ENCODE measurements around the gene ARHGAP42. TPM values are rescaled to one million over a fixed set of nuclear protein-coding genes. Genes with fewer than 3 reads are reported as not detected.

The ARHGAP42 gene
- total RNA-seq, 5 donors from 2014 or later (not counting 1 experiment from before 2014, with no cell fraction given): 0.13 to 0.82 (median 0.49) TPM

GRCh38 chr11:100923555-100923954, 236.5 kb downstream of the ARHGAP42 start:
- no peaks in the 10 kb centered on the region for H3K36me3 ChIP-seq (ENCODE audit: control insufficient read depth in 2 of 2, extremely low read depth in 1 of 2, insufficient read depth in 1 of 2, low read length in 1 of 2)
- ChIA-PET POLR2A (no interaction called here), CTCF (no interaction called here)
- no CpG with 5 or more reads among the region's 2 CpGs for WGBS (ENCODE audit: insufficient coverage)
- no peak overlapping the region for H3K4me3 Mint-ChIP-seq
- no peaks in the 10 kb centered on the region for H3K36me3 Mint-ChIP-seq
- H3K27ac Mint-ChIP-seq: no peak overlapping the region
- no peaks in the 10 kb centered on the region for H3K4me1 Mint-ChIP-seq
- DNase-seq: no peak
- no peaks in the 10 kb centered on the region for H3K4me1 ChIP-seq (ENCODE audit: control insufficient read depth in 1 of 2, extremely low read depth in 1 of 2, insufficient read depth in 2 of 2, low read length in 2 of 2)
- H3K9me3 ChIP-seq: no peaks in the 10 kb centered on the region
- no peak overlapping the region for H3K27ac ChIP-seq (ENCODE audit: low read length)
- no peaks in the 10 kb centered on the region for H3K9me3 Mint-ChIP-seq
- H3K4me3 ChIP-seq (ENCODE audit: control insufficient read depth in 1 of 2, extremely low read depth in 1 of 2, low read length in 1 of 2): no peak overlapping the region
- no peak for ATAC-seq (replicated peaks in 1 of 4)
- H3K27me3 Mint-ChIP-seq: no peaks in the 10 kb centered on the region
- H3K27me3 ChIP-seq (replicated peaks in 1 of 2; ENCODE audit: control insufficient read depth in 2 of 2, extremely low read depth in 1 of 2, insufficient read depth in 2 of 2, low read length in 1 of 2): no peaks in the 10 kb centered on the region

- Histone ChIP-seq H3K4me1 (ENCODE audit: control insufficient read depth in 1 of 2, extremely low read depth in 1 of 2, insufficient read depth in 2 of 2, low read length in 2 of 2) (no peaks in the 10 kb centered on the region), H3K36me3 (ENCODE audit: control insufficient read depth in 2 of 2, extremely low read depth in 1 of 2, insufficient read depth in 1 of 2, low read length in 1 of 2) (no peaks in the 10 kb centered on the region), H3K4me3 (ENCODE audit: control insufficient read depth in 1 of 2, extremely low read depth in 1 of 2, low read length in 1 of 2) (no peak overlapping the region), H3K27ac (ENCODE audit: low read length) (no peak overlapping the region), H3K9me3 (no peaks in the 10 kb centered on the region), H3K27me3 (replicated peaks in 1 of 2; ENCODE audit: control insufficient read depth in 2 of 2, extremely low read depth in 1 of 2, insufficient read depth in 2 of 2, low read length in 1 of 2) (no peaks in the 10 kb centered on the region)
- no peak overlapping the region for H3K4me3 Mint-ChIP-seq
- CTCF ChIA-PET: interaction anchor here in 1 of 2 donors (1.7 kb wide), 1 partner anchor 14 kb away, joined by 5 read pairs; no protein-coding TSS in a partner anchor
- ATAC-seq (replicated peaks in 1 of 4) (no peak), DNase-seq (no peak)
- POLR2A ChIA-PET: interaction anchor here in 1 of 2 donors (0.5 kb wide), 1 partner anchor 62 kb away, joined by 4 read pairs; no protein-coding TSS in a partner anchor
- no peak overlapping the region for H3K27ac Mint-ChIP-seq
- no peaks in the 10 kb centered on the region for H3K9me3 Mint-ChIP-seq
- H3K4me1 Mint-ChIP-seq: no peaks in the 10 kb centered on the region
- no peaks in the 10 kb centered on the region for H3K36me3 Mint-ChIP-seq
- WGBS (ENCODE audit: insufficient coverage): 0% methylated on average over 1 of the region's 3 CpGs
- no peaks in the 10 kb centered on the region for H3K27me3 Mint-ChIP-seq
Measured at GRCh38 chr11:100925935-100926334, 238.8 kb downstream of the ARHGAP42 start.

- Histone ChIP-seq H3K9me3 (no peaks in the 10 kb centered on the region), H3K27me3 (replicated peaks in 1 of 2; ENCODE audit: control insufficient read depth in 2 of 2, extremely low read depth in 1 of 2, insufficient read depth in 2 of 2, low read length in 1 of 2) (no peaks in the 10 kb centered on the region), H3K27ac (ENCODE audit: low read length) (no peak overlapping the region), H3K4me1 (ENCODE audit: control insufficient read depth in 1 of 2, extremely low read depth in 1 of 2, insufficient read depth in 2 of 2, low read length in 2 of 2) (no peaks in the 10 kb centered on the region), H3K36me3 (ENCODE audit: control insufficient read depth in 2 of 2, extremely low read depth in 1 of 2, insufficient read depth in 1 of 2, low read length in 1 of 2) (no peaks in the 10 kb centered on the region), H3K4me3 (ENCODE audit: control insufficient read depth in 1 of 2, extremely low read depth in 1 of 2, low read length in 1 of 2) (no peak overlapping the region)
- Mint-ChIP-seq H3K4me1 (no peaks in the 10 kb centered on the region), H3K4me3 (no peak overlapping the region), H3K27me3 (no peaks in the 10 kb centered on the region), H3K36me3 (no peaks in the 10 kb centered on the region), H3K27ac (no peak overlapping the region), H3K9me3 (no peaks in the 10 kb centered on the region)
- no peak for DNase-seq
- ATAC-seq (replicated peaks in 1 of 4): no peak
- ChIA-PET POLR2A (no interaction called here), CTCF (interaction anchor here (0.6 to 1.7 kb wide), 3 partner anchors 10 to 976 kb away, joined by 3 to 5 read pairs (median 3); no protein-coding TSS in a partner anchor)
- 92% methylated on average over 3 of the region's 5 CpGs for WGBS (ENCODE audit: insufficient coverage)
Measured at GRCh38 chr11:100927579-100927978, 240.5 kb downstream of the ARHGAP42 start.

DNA sequence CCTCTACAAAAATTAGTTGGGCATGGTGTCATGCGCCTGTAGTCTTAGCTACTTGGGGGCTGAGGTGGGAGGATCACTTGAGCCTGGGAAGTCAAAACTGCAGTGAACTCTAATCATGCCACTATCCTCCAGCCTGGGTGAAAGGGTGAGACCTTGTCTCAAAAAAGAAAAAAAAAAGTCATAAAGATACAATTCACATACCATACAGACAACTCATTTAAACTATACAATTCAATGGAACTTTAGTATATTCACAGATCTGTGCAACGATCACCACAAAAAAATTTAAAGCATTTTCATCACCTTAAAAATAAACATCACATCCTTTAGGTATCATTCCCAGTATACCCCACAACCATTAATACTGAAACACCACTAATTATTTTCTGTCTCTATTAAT, 241.3 kb downstream of the ARHGAP42 start:
- no peak for DNase-seq
- WGBS (ENCODE audit: insufficient coverage): 79% methylated on average over 1 of the region's 2 CpGs
- CTCF ChIA-PET: interaction anchor here in 1 of 2 donors (0.6 kb wide), 1 partner anchor 977 kb away, joined by 3 read pairs; no protein-coding TSS in a partner anchor
- Mint-ChIP-seq H3K27me3 (no peaks in the 10 kb centered on the region), H3K36me3 (no peaks in the 10 kb centered on the region), H3K4me1 (no peaks in the 10 kb centered on the region), H3K4me3 (no peak overlapping the region), H3K9me3 (no peaks in the 10 kb centered on the region), H3K27ac (no peak overlapping the region)
- H3K36me3 ChIP-seq (ENCODE audit: control insufficient read depth in 2 of 2, extremely low read depth in 1 of 2, insufficient read depth in 1 of 2, low read length in 1 of 2): no peaks in the 10 kb centered on the region
- H3K4me3 ChIP-seq (ENCODE audit: control insufficient read depth in 1 of 2, extremely low read depth in 1 of 2, low read length in 1 of 2): no peak overlapping the region
- POLR2A ChIA-PET: no interaction called here
- no peaks in the 10 kb centered on the region for H3K9me3 ChIP-seq
- H3K27me3 ChIP-seq (replicated peaks in 1 of 2; ENCODE audit: control insufficient read depth in 2 of 2, extremely low read depth in 1 of 2, insufficient read depth in 2 of 2, low read length in 1 of 2): no peaks in the 10 kb centered on the region
- no peaks in the 10 kb centered on the region for H3K4me1 ChIP-seq (ENCODE audit: control insufficient read depth in 1 of 2, extremely low read depth in 1 of 2, insufficient read depth in 2 of 2, low read length in 2 of 2)
- no peak overlapping the region for H3K27ac ChIP-seq (ENCODE audit: low read length)
- no peak for ATAC-seq (replicated peaks in 1 of 4)

DNA sequence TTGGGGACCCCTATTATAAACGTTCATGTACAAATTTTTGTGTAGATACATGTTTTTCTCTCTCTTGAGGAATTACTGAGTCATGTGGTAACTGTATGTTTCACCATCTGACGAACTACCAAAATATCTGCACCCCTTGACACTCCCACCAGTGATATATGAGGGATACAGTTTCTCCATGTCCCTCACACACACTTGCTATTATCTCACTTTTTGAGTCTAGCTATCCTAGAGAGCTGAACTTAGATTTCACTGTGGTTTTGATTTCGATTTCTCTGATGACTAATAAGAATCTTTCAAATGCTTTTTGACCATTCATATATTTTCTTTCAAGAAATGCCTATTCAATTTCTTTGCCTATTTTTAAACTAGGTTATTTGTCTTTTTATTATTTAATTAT, 242.3 kb downstream of the ARHGAP42 start:
- no CpG with 5 or more reads among the region's 3 CpGs for WGBS (ENCODE audit: insufficient coverage)
- no peaks in the 10 kb centered on the region for H3K27me3 ChIP-seq (replicated peaks in 1 of 2; ENCODE audit: control insufficient read depth in 2 of 2, extremely low read depth in 1 of 2, insufficient read depth in 2 of 2, low read length in 1 of 2)
- Mint-ChIP-seq H3K4me1 (no peaks in the 10 kb centered on the region), H3K27me3 (no peaks in the 10 kb centered on the region), H3K4me3 (no peak overlapping the region), H3K36me3 (no peaks in the 10 kb centered on the region), H3K9me3 (no peaks in the 10 kb centered on the region), H3K27ac (no peak overlapping the region)
- DNase-seq (no peak), ATAC-seq (replicated peaks in 1 of 4) (no peak)
- H3K27ac ChIP-seq (ENCODE audit: low read length): no peak overlapping the region
- H3K36me3 ChIP-seq (ENCODE audit: control insufficient read depth in 2 of 2, extremely low read depth in 1 of 2, insufficient read depth in 1 of 2, low read length in 1 of 2): no peaks in the 10 kb centered on the region
- no peaks in the 10 kb centered on the region for H3K9me3 ChIP-seq
- no peaks in the 10 kb centered on the region for H3K4me1 ChIP-seq (ENCODE audit: control insufficient read depth in 1 of 2, extremely low read depth in 1 of 2, insufficient read depth in 2 of 2, low read length in 2 of 2)
- POLR2A ChIA-PET: no interaction called here
- CTCF ChIA-PET: no interaction called here
- H3K4me3 ChIP-seq (ENCODE audit: control insufficient read depth in 1 of 2, extremely low read depth in 1 of 2, low read length in 1 of 2): no peak overlapping the region

- Mint-ChIP-seq H3K4me3 (no peak overlapping the region), H3K9me3 (no peaks in the 10 kb centered on the region), H3K27me3 (no peaks in the 10 kb centered on the region), H3K4me1 (no peaks in the 10 kb centered on the region), H3K36me3 (no peaks in the 10 kb centered on the region), H3K27ac (no peak overlapping the region)
- no peaks in the 10 kb centered on the region for H3K27me3 ChIP-seq (replicated peaks in 1 of 2; ENCODE audit: control insufficient read depth in 2 of 2, extremely low read depth in 1 of 2, insufficient read depth in 2 of 2, low read length in 1 of 2)
- 72% methylated on average over 3 of the region's 5 CpGs for WGBS (ENCODE audit: insufficient coverage)
- H3K9me3 ChIP-seq: no peaks in the 10 kb centered on the region
- no peak overlapping the region for H3K4me3 ChIP-seq (ENCODE audit: control insufficient read depth in 1 of 2, extremely low read depth in 1 of 2, low read length in 1 of 2)
- H3K27ac ChIP-seq (ENCODE audit: low read length): no peak overlapping the region
- DNase-seq: peak in 1 of 35 experiments; percentile 17
- no peak for ATAC-seq (replicated peaks in 1 of 4)
- H3K36me3 ChIP-seq (ENCODE audit: control insufficient read depth in 2 of 2, extremely low read depth in 1 of 2, insufficient read depth in 1 of 2, low read length in 1 of 2): no peaks in the 10 kb centered on the region
- POLR2A ChIA-PET: no interaction called here
- CTCF ChIA-PET: no interaction called here
- H3K4me1 ChIP-seq (ENCODE audit: control insufficient read depth in 1 of 2, extremely low read depth in 1 of 2, insufficient read depth in 2 of 2, low read length in 2 of 2): no peaks in the 10 kb centered on the region
Measured at GRCh38 chr11:100930185-100930778, 243.2 kb downstream of the ARHGAP42 start.

Data from T-cell (primary cell).